COR-L47 (cell line): ENCODE results near the gene S100A13.

Experiments
- DNase-seq: peaks from one replicate; lab custom pipeline; 2025; lab: John Stamatoyannopoulos, UW

The S100A13 gene

GRCh38 chr1:153626477-153626903 is 815 bp downstream of the S100A13 start:
- no peak for DNase-seq

GRCh38 chr1:153624965-153625611 is 2.2 kb downstream of the S100A13 start:
- no peak for DNase-seq

GRCh38 chr1:153623101-153623500 is 4.2 kb downstream of the S100A13 start:
- DNase-seq = no peak

GRCh38 chr1:153619171-153619570 is 8.1 kb downstream of the S100A13 start:
- no peak for DNase-seq

GRCh38 chr1:153617663-153618062 is 9.6 kb downstream of the S100A13 start:
- DNase-seq = peak; percentile 65

- DNase-seq = no peak
Observed at GRCh38 chr1:153616917-153617311, 10.4 kb downstream of the S100A13 start.

- DNase-seq = peak; percentile 20
Observed at GRCh38 chr1:153616144-153616916, 11.0 kb downstream of the S100A13 start, which contains the start of gene S100A14. Gene S100A14, minus strand, starts transcription at chr1:153616325. Its CDS starts 467 bp downstream, at chr1:153615858.

- DNase-seq = no peak
Observed at GRCh38 chr1:153615406-153615805, 11.9 kb downstream of the S100A13 start.

GRCh38 chr1:153614906-153615305 is 12.4 kb downstream of the S100A13 start:
- DNase-seq = no peak

GRCh38 chr1:153614189-153614900 is 13.0 kb downstream of the S100A13 start:
- DNase-seq = no peak

- DNase-seq = no peak
Observed at GRCh38 chr1:153613406-153613805, 13.9 kb downstream of the S100A13 start.

GRCh38 chr1:153612755-153613331 is 14.5 kb downstream of the S100A13 start, which contains the start of gene S100A16:
Gene S100A16, minus strand, starts transcription at chr1:153613137. Its CDS starts 4,986 bp downstream, at chr1:153608151.
- no peak for DNase-seq

- DNase-seq = no peak
Observed at GRCh38 chr1:153612111-153612754, 15.1 kb downstream of the S100A13 start.

- DNase-seq = no peak
Observed at GRCh38 chr1:153611356-153611755, 15.9 kb downstream of the S100A13 start.

- no peak for DNase-seq
Observed at GRCh38 chr1:153610811-153611301, 16.4 kb downstream of the S100A13 start.

- DNase-seq = no peak
Observed at GRCh38 chr1:153610334-153610733, 17.0 kb downstream of the S100A13 start.

- no peak for DNase-seq
Observed at GRCh38 chr1:153609585-153609907, 17.8 kb downstream of the S100A13 start.

- no peak for DNase-seq
Observed at GRCh38 chr1:153608742-153609584, 18.3 kb downstream of the S100A13 start.

- DNase-seq = no peak
Observed at GRCh38 chr1:153608089-153608682, 19.1 kb downstream of the S100A13 start.

- DNase-seq = no peak
Observed at GRCh38 chr1:153607381-153607780, 19.9 kb downstream of the S100A13 start.
